HG03432 (cell line): ENCODE measurements around the gene LRPAP1.

Experiments
- ATAC-seq: cut with Tn5 transposase; IDR thresholded peaks from one replicate; pipeline ENCODE4 v1.9.1; 2021; ENCODE audit warnings: mild to moderate bottlenecking, moderate library complexity; ENCODE audit not compliant: unreplicated experiment

LRPAP1 gene

GRCh38 chr4:3475713-3476260 is 56.4 kb downstream of the LRPAP1 start:
- no peak for ATAC-seq

GRCh38 chr4:3475041-3475712 is 57.0 kb downstream of the LRPAP1 start:
- no peak for ATAC-seq

- no peak for ATAC-seq
These were observed 58.0 kb downstream of the LRPAP1 start for GRCh38 chr4:3473996-3474765.

- ATAC-seq, result no peak
These were observed 58.9 kb downstream of the LRPAP1 start for GRCh38 chr4:3473181-3473950.

- ATAC-seq, result no peak
These were observed 59.6 kb downstream of the LRPAP1 start for GRCh38 chr4:3472411-3473141.

GRCh38 chr4:3471886-3472285 is 60.3 kb downstream of the LRPAP1 start:
- ATAC-seq, result no peak

GRCh38 chr4:3471098-3471760 is 61.0 kb downstream of the LRPAP1 start:
- ATAC-seq, result no peak

GRCh38 chr4:3470244-3471097 is 61.8 kb downstream of the LRPAP1 start:
- ATAC-seq, result no peak

- ATAC-seq, result no peak
These were observed 62.6 kb downstream of the LRPAP1 start for GRCh38 chr4:3469386-3470243.

GRCh38 chr4:3468804-3469203 is 63.4 kb downstream of the LRPAP1 start:
- no peak for ATAC-seq

- ATAC-seq, result no peak
These were observed 64.1 kb downstream of the LRPAP1 start for GRCh38 chr4:3468154-3468553.

GRCh38 chr4:3467601-3468031 is 64.6 kb downstream of the LRPAP1 start:
- ATAC-seq, result no peak

- no peak for ATAC-seq
These were observed 65.3 kb downstream of the LRPAP1 start for GRCh38 chr4:3466691-3467600.

- ATAC-seq, result no peak
These were observed 66.2 kb downstream of the LRPAP1 start for GRCh38 chr4:3465698-3466671.

GRCh38 chr4:3464911-3465697 is 67.1 kb downstream of the LRPAP1 start:
- no peak for ATAC-seq
